Stimulated activated CD4-positive, alpha-beta T cell treated with anti-CD3 and anti-CD28 coated beads, Interleukin-4, amount 100 ng/mL, for 48 hours (primary cell): Measurements from ENCODE around the gene CDCA7.
"Not testable (repeated sequence)": the region's sequence is repeated elsewhere in the genome, so short reads cannot be mapped to it uniquely, and the experiment has no call there.

ENCODE experiments used
- DNase-seq, 2 donors: peaks; one replicate each; pipeline ENCODE4 v3.0.0-alpha.2; 2020; ENCODE audit warnings: low read depth in 2 of 2

CDCA7 gene

DNA sequence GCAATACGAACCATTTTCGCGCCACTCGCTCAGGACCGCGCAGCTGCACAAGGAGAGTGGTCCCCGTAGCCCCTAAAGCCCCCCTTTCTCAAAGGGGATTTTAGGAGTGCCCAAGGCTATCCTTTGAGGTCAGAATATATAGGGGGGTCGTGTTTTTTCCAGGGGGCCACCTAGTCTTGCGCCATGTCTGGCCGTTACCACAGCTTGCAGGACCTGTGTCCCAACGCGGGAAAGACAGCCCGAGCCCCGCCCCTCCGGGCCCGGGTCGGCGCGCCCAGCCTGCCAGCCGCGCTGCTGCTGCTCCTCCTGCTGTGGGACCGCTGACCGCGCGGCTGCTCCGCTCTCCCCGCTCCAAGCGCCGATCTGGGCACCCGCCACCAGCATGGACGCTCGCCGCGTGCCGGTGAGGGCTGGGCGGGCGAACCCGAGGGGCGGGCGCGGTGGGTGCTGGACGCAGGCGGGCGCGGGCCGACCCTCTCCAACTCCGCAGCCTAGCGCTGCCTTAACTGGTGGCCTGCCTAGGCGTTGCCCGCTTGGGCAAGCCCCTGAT is at the start of gene CDCA7:
TSS of gene CDCA7 (plus strand) at position 291 of the 550 bp plus-strand sequence. CDS start at position 383, 92 bp downstream.
- DNase-seq: peak; percentile 64 to 67

DNA sequence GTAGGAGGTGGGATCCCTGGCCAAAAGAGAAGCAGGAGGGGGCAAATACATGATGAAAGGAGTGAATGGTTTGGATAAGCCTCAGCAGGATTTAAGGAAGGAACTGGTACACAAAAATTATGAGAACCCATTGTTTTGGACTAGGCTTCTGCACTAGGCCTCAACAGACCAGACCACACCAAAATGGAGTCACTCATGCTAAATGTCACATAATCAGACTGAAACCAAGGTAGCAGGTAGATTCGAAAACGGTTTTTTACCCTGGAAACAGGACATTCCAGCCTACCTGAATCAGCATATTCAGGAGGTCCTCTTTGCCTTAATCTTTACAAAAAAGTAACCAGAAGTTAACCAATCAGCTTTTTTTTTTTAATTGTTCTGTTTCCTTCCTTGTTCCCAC is 49.4 kb upstream of the CDCA7 start:
- DNase-seq: no peak

DNA sequence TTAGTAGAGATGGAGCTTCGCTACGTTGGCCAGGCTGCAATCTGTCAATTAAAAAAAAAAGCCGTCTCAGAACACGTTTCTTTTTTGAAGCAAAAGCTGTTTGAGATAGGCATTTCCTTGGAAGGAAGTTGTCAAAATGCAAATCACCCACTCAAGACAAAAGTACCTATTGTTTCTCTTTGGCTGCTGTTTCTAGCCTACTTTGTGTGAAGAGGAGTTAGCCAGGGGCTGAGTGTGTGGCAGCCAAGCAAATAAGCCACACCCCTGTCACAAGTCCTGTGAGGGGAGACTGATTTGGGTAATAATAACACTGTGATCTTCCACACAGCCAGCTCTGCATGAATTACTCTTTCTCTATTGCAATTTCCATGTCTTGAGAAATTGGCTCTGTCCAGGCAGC is 47.4 kb upstream of the CDCA7 start:
- DNase-seq: no peak

DNA sequence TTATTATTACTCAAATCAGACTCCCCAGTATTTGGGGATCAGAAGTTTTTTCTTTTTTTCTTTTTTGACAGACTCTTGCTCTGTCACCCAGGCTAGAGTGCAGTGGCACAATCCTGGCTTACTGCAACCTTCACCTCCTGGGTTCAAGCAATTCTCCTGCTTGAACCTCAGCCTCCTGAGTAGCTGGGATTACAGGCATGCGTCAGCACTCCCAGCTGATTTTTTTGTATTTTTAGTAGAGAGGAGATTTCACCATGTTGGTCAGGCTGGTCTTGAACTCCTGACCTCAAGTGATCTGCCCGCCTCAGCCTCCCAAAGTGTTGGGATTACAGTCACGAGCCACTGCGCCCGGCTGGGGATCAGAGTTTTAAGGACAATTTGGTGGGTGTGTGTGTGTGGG is 45.3 kb upstream of the CDCA7 start:
- DNase-seq: not testable (repeated sequence)

DNA sequence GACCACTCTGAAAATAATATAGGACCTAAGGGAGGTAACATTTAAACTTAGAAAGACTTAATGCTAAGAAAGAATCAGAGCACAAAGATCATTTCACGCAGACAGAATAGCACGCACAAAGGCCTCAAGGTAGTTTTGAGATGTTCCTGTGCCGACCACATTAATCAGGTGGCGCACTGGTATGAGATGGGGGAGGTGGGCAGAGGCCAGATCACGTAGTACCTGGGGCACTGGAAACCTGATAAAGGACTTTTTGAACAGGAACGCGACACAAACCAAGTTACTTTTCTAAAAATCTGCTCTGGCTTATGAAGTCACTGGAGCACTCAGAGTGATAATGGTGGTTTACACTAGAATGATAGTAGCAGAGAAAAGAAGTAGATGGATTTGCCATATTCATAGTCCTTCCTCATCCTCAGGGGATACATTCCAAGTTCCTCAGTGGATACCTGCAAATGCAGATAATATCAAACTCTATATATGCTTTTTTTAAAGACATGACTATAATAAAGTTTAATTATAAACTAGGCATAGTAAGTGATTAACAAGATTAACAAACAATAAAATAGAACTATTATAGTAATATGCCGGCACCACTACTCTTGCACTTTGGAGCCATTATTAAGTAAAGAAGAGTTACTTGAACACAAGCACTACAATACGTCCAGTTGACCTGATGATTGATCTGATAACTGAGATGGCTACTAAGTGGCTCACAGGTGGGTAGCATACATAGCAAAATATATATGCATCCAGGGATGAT is 42.6 kb upstream of the CDCA7 start:
- DNase-seq: no peak

DNA sequence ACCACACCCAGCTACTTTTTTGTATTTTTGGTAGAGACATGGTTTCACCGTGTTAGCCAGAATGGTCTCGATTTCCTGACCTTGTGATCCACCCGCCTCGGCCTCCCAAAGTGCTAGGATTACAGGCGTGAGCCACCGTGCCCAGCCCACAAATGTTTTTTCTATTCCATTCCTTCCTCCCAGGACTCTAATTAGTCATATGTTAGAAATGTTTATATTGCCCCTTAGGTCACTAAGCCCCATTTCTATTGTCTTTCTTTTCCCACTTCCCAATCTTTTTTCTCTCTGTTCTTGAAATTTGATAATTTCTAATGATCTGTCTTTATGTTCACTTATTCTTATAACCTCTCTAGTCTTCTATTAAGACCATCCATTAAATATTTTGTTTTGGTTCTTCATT is 31.3 kb upstream of the CDCA7 start:
- no peak for DNase-seq

DNA sequence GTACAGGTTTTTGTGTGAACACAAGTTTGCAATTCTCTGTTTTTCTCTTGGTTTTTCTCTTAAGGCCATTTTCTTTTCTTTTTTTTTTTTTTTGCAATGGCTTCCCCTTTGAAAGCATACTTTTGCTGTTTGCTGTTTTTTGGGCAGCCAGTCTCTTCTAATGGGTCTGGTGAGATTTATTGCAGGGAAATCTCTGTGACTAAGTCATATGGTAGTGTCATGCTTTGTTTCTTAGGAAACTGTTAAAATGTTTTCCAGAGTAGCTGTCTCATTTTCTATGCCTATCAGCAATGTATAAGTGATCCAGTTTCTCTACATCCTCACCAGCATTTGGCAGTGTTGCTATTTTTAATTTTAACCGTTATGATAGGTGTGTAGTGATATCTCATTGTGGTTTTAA is 27.9 kb upstream of the CDCA7 start:
- no peak for DNase-seq

DNA sequence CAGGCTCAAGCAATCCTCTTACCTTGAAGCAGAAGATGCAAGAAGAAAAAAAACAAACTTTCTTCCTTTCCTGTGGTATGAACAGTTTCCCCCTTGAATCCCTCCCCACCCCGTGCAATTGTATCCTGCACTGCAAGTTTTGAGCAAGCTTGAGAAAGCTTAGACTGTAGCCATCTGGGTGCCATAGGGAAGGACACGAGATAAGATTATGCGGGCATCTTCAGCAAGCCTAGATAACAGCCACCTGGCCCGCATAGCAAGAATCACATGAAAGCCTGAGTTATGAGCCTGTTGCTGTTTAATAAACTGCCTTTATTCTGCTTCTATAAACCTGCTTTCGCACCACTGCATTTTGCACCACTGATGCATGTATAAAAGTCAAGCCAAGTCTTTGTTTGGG is 27.3 kb upstream of the CDCA7 start:
- DNase-seq: no peak

DNA sequence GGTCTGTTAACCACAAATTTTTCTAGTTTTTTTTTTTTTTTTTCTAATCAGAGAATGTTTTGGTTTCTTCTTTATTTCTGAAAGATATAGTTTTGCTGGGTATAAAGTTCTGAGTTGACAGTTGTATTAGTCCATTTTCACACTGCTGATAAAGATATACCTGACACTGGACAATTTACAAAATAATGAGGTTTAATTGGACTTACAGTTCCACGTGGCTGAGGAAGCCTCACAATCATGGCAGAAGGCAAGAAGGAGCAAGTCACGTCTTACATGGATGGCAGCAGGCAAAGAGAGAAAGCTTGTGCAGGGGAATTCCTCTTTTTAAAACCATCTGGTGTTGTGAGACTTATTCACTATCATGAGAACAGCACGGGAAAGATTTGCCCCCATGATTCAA is 21.7 kb upstream of the CDCA7 start:
- not testable (repeated sequence) for DNase-seq

DNA sequence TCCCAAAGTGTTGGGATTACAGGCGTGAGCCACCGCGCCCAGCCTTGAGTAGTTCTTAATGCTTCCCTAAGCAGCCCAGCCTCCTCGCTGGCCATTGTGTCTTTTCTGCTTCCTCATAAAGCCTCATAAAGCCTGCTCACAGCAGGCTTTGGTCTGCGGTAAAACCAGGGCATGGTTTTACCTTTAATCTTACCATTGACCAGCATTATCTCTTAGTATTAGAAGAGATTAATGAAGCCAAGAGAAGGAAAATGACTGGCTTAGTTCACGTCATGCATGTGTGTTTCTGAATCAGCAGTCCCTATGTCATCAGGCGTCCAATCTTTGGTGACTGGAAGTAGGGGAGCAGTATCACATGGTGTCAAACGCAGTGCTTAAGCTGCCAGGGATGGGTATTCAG is 14.9 kb upstream of the CDCA7 start:
- no peak for DNase-seq

DNA sequence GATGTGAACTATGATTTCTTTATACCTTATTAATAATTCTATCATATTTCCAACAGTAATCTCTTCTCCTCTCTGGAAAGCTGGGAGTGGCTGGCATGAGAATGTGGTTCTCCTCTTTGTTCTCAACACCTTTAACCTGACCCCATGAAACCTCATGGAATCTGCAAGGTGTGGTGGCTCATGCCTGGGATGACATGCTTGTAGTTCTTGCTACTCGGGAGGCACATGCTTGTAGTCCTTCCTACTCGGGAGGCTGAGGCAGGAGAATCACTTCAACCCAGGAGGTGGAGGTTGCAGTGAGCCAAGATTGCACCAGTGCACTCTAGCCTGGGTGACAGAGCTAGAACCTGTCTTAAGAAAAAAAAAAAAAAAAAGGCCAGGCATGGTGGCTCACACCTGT is 10.8 kb upstream of the CDCA7 start:
- DNase-seq: no peak

DNA sequence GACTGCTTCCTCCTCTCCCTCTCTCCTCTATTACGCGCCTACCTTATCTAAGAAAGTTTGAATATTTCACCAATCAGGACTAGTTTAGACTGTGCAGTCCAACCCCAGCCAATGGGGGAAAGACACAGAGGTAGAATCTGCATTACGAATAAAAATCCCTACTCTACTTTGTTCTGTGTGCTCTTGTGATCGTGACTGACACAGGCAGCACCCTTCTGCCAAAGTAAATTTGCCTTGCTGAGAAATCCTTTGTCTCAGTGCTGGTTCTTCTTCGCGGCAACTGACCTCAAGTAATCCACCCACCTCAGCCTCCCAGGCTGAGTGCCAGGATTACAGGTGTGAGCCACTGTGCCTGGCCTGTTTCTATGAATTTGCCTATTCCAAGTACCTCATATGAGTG is 8.6 kb upstream of the CDCA7 start:
- DNase-seq: no peak

DNA sequence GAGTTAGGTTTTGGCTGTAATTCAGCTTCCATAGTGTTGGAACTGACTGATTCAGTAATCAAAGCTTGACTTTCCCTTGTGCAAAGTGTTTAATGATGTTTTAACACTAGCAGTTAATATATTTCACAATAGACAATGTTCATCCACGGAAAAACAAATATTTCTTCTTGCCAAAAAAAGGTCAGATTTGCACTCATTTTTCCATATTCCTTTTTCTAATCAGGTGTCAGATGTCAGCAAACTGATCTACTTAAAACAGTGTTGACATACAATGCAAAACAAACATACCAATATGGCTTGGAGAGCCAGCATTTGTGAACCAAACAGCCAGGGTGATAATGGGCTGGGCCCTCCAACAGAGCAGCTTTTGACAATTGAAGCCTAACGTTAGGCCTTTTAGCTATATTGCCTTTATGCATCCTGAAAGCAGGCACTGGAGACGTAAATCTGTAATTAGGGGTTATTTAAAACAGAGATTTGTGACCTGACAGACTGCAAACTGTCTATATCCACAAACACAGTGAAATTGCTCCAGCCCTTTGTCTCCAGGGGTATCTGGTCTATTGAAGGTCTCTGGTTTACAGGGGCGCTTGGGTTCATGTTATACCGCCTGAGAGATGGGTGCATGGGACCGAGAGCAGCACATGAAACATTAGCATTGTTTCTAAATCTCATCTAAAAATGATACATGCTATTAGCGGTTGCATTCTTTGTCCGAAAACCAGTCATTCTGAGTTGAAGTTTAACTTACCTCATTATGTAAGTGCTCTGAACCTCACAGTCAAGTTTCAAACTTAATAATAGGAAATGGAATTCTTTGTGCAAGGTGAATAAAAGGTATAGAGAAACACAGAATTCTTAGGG is 7.1 kb upstream of the CDCA7 start:
- no peak for DNase-seq

DNA sequence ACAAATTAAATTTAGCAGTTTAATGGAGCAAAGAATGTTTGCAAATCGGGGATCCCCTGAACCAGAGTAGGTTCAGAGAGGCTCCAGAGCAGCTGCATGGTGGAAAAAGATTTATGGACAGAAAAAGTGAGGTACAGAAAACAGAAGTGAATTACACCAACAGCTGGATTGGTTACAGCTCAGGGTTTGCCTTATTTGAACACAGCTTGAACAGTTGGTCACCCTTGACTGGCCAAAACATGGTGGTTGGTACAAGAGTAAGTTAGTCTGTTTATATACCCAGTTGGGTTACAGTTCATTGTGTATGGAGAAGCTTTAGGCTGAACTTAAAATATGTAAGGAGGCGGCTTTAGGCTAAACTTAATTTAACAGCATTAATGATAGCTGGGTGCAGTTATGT is 5.4 kb upstream of the CDCA7 start:
- DNase-seq: no peak

DNA sequence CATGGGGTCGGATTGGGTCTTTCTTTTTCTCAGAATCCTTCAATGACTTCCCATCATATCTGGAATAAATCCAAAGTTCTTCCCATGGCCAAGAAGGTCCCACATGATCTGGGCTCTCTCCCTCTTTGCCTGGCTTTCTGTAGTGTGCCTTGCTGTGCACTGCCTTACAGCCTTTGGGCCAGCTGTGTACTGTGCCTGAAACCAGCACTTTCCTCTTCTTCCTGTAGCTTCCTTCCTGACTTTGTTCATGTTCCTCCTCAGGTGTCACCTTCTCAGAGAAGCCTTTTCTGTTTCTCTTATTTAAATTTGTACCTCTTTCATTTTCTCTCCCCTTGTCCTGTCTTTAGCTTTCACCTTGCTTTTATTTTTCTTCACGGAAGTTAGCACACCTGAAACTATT is 4.3 kb upstream of the CDCA7 start:
- DNase-seq: no peak

DNA sequence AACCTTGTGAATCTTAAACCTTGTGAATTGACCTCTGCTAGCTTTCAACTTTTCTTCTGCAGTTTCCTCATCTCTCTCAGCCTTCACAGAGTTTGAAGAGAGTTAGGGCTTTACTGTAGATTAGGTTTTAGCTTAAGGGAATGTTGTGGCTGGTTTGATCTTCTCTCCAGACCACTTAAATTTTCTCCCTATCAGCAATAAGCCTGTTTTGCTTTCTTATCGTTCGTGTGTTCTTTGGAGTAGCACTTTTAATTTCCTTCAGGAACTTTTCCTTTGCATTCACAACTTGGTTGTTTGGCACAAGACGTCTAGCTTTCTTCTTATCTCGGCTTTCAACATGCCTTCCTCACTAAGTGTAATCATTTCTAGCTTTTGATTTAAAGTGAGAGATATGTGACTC is 2.8 kb upstream of the CDCA7 start:
- no peak for DNase-seq

DNA sequence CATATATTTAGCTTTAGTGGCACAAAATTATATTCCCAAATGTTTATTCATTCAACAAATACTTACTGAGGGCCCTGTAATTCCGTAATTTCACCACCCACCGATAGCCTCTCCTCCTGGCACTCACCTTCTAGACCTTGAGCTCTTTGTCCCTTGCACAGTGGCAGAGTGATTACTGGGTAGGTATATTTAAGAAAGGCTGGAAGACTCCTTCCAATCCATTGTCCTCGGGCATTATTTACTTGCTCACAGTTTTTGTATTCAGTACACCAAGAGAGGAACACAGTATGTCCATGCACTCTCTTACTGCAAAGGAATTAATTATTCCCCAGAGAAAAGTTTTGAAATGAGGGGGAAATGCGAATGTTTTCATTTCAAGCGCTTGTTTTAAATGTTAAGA is 1.1 kb upstream of the CDCA7 start:
- no peak for DNase-seq

DNA sequence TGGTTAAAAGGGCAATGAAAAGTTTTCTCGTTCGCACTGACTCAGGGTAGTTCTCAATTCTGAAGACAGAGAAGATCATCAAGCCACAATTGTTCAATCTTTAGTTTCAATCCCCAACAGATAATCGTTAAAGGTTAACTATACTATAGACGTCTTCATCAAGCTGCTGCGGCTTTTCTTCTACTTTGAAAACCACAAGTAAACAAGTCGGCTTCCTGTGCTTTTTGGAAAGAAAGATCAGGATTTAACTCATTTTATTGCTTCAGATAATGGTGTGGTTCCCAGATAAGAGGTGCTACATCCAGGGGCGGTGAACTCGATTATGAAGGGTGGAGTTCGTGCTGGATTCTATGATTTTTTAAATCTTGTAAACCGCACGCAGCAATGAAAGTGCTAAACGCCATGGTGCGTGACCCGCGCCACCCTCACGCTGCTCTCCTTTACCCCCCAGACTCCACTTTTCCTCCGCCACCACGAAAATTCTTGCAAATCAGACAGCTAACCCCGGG is 545 bp upstream of the CDCA7 start:
- DNase-seq: no peak

DNA sequence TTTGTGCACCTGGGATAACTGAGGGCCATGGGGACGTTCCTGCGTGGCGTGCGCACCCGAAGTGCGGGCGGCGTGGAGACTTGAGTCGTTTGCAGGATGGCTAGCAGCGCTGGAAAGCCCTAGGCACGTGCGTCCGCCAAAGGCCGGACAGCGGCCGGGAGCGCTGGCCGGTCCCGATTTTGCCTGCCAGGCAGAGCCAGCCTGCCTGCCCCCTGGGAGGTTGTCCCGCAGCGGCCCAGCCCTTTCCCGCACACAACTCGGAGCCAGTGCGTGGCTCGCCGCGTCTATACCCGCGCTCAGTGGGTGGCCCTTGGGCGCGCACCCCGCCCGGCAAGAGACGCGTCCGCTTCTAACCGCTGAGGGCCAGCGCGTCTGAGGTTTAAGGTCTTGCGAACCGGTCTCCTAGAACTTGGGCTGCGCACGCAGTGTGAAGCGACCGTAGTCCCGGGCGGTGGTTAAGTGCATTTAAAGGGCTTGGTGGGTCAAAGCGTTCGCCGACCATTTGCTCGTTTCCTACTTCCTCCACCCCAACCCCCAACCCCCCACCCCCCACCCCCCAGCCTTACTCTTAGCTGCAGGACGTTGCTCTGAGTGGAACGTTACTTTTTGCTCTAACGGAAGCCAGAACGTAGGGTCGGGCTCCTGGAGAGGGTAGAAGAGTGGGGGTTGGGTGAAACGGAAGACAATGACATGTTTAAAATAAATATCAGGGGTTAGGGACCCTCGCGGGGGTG is 627 bp downstream of the CDCA7 start:
- peak; percentile 17 to 27 for DNase-seq

DNA sequence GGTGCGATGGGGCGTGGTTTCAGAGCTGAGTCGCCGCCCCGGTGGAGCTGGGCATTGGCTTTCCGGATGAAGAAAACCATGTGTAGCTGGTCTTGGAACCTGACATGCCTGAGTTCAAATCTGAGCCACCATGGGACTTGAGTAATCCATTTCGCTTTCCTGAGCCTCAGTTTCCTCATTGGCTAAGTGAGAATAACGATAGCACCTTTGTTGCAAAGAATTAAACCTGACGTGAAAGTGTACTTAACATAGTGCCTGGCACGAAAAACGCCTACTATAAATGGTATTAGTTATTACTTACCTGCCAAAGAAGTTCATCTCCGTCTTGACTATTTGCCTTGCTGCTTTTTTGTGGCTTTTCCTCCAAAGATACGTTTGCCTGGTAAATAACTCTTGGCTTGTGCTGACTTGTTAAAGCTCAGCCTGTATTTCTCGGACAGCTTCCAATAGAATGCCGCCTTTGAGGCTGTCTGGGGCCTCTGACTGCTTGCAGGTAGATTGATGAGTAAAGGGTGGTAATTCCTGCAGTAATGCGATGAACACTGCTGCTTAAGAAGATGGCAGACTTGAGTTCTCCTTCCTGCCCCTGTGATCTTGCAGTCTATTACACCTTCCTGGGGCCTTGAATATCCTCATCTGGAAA is 1.3 kb downstream of the CDCA7 start:
- DNase-seq: no peak

DNA sequence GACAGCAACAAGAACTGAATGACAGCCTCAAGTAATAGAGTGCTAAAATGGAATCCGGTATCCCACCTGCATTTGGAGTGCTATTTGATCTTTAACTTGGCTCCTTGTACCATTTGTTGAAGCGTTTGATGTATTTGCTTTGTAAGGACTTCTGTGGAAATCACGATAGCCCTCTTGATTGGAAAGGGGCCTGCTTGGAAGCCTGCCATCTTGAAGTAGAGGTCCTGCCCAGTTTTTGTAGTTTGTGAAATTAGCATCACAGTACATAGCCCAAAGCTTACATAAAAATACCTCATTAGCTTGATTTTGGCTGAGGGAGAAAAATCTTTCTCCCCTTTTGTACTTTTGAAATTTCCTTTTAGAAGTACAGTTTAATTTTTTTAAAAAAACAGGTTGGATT is 2.7 kb downstream of the CDCA7 start:
- DNase-seq: no peak

DNA sequence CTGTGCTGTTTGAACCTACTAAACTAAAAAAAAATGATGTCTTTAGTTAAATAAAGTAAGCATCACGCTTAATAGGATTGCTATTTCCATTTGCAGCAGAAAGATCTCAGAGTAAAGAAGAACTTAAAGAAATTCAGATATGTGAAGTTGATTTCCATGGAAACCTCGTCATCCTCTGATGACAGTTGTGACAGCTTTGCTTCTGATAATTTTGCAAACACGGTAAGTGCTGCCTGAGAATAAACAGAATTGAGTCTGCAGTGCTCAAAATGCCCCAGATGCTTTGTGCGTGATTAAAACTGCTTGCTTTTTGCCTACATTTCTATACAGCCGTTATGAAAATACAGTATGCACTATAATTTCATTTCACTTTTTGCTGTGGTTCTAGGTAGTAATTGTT is 3.9 kb downstream of the CDCA7 start:
- no peak for DNase-seq
